ENCODE measurements around the gene CXCL1.

DNA sequence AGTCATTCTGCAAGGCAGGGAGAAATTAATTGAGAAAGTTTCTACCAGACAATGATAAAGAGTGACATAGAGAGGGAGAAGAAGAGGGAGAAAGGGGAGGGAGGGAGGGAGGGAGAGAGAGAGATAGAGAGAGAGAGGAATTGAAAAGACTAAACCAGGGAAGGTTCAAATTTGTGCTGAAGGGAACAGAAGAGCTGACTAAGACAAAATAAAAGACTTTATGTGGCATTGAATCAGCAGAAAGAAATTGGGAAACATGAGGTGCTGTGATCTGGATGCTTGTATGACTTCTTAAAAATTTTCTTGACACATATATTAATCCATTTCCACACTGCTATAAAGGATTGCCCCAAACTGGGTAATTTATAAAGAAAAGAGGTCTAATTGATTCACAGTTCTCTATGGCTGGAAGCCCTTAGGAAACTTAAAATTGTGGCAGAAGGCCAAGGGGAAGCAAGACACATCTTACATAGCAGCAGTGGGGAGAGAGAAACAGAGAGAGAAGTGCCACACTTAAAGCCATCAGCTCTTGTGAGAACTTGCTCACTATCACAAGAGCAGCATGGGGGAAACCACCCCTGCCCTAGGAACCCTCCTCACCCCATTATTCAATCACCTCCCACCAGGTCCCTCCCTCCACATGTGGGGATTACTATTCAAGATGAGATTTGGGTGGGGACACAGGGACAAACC lies 46.2 kb upstream of the CXCL1 start:
- no peak for TF ChIP-seq POLR2A (IDR thresholded peaks at IDR 0.05)
- TF ChIP-seq, protein P1, sequence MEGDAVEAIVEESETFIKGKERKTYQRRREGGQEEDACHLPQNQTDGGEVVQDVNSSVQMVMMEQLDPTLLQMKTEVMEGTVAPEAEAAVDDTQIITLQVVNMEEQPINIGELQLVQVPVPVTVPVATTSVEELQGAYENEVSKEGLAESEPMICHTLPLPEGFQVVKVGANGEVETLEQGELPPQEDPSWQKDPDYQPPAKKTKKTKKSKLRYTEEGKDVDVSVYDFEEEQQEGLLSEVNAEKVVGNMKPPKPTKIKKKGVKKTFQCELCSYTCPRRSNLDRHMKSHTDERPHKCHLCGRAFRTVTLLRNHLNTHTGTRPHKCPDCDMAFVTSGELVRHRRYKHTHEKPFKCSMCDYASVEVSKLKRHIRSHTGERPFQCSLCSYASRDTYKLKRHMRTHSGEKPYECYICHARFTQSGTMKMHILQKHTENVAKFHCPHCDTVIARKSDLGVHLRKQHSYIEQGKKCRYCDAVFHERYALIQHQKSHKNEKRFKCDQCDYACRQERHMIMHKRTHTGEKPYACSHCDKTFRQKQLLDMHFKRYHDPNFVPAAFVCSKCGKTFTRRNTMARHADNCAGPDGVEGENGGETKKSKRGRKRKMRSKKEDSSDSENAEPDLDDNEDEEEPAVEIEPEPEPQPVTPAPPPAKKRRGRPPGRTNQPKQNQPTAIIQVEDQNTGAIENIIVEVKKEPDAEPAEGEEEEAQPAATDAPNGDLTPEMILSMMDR (IDR thresholded peaks at IDR 0.05) = no peak

Measured in tibial nerve (tissue), 3 donors.